ENCODE data around the gene MAP2. TPM values are rescaled to one million over a fixed set of nuclear protein-coding genes. Genes with fewer than 3 reads are reported as not detected.

The MAP2 gene
- total RNA-seq, 1 experiment from 2014 or later = 1.5 TPM

Small RNA genes within 50 kb of the gene (small RNA-seq; reads per million reads assigned to genes)
- not detected for gene RNA5SP118

All from Karpas-422 (cell line).